Head of caudate nucleus (tissue), 42 donors: ENCODE results near the gene SEMA4D.

ENCODE experiments used
- DNase-seq, 42 donors: peaks; one replicate each; pipeline versions ENCODE4 v3.0.0 to v3.0.0-alpha.2; 2020 to 2021; ENCODE audit warnings: mixed read lengths in 7 of 42
- intact Hi-C: fragments of 100-400 bp; cut with DNase I; formaldehyde crosslinking; loops from one replicate; pipeline ENCODE4 v1.15.0; 2022

Gene SEMA4D

GRCh38 chr9:89361816-89362646 lies 135.9 kb downstream of the SEMA4D start:
- intact Hi-C loops, result no loop called here
- peak in 7 of 42 donors; percentile 8 to 39 (median 11) for DNase-seq

- intact Hi-C loops, result no loop called here
- peak in 8 of 42 donors; percentile 2 to 40 (median 8) for DNase-seq
Observed at GRCh38 chr9:89361031-89361430, 136.9 kb downstream of the SEMA4D start.

- intact Hi-C loops, result no loop called here
- DNase-seq, result peak in 10 of 42 donors; percentile 8 to 51 (median 20)
Observed at GRCh38 chr9:89360465-89360864, 137.4 kb downstream of the SEMA4D start.

- peak in 7 of 42 donors; percentile 6 to 51 (median 13) for DNase-seq
- intact Hi-C loops, result no loop called here
Observed at GRCh38 chr9:89359751-89360261, 138.1 kb downstream of the SEMA4D start.

GRCh38 chr9:89358985-89359384 lies 138.9 kb downstream of the SEMA4D start:
- peak in 19 of 42 donors; percentile 14 to 69 (median 42) for DNase-seq

GRCh38 chr9:89358376-89358916 lies 139.5 kb downstream of the SEMA4D start:
- intact Hi-C loops, result no loop called here
- peak in 4 of 42 donors; percentile 2 to 22 (median 22) for DNase-seq

More at GRCh38 chr9:89358985-89359384, 138.9 kb downstream of the SEMA4D start:
- intact Hi-C loops, result no loop called here

GRCh38 chr9:89357331-89358197 lies 140.3 kb downstream of the SEMA4D start:
- peak in 5 of 42 donors; percentile 2 to 40 (median 30) for DNase-seq
- intact Hi-C loops, result no loop called here

GRCh38 chr9:89356782-89357181 lies 141.1 kb downstream of the SEMA4D start:
- peak in 2 of 42 donors; percentile 13 to 32 for DNase-seq
- intact Hi-C loops, result no loop called here

- intact Hi-C loops, result no loop called here
- peak in 1 of 42 donors; percentile 33 for DNase-seq
Observed at GRCh38 chr9:89354471-89354870, 143.4 kb downstream of the SEMA4D start.

- intact Hi-C loops, result no loop called here
- DNase-seq, result peak in 2 of 42 donors; percentile 37 to 45
Observed at GRCh38 chr9:89353989-89354388, 143.9 kb downstream of the SEMA4D start.

- intact Hi-C loops, result no loop called here
- peak in 1 of 42 donors; percentile 29 for DNase-seq
Observed at GRCh38 chr9:89352874-89353649, 144.9 kb downstream of the SEMA4D start.

- intact Hi-C loops, result no loop called here
- peak in 1 of 42 donors; percentile 30 for DNase-seq
Observed at GRCh38 chr9:89352451-89352850, 145.5 kb downstream of the SEMA4D start.

- intact Hi-C loops, result no loop called here
- DNase-seq, result peak in 1 of 42 donors; percentile 20
Observed at GRCh38 chr9:89351584-89352300, 146.2 kb downstream of the SEMA4D start.

GRCh38 chr9:89350988-89351557 lies 146.8 kb downstream of the SEMA4D start:
- intact Hi-C loops, result no loop called here
- DNase-seq, result no peak

GRCh38 chr9:89349607-89350006 lies 148.3 kb downstream of the SEMA4D start:
- intact Hi-C loops, result no loop called here
- no peak for DNase-seq

GRCh38 chr9:89347651-89348050 lies 150.3 kb downstream of the SEMA4D start:
- intact Hi-C loops, result no loop called here

GRCh38 chr9:89346696-89347095 lies 151.2 kb downstream of the SEMA4D start:
- no peak for DNase-seq
- intact Hi-C loops, result no loop called here

More at GRCh38 chr9:89347651-89348050, 150.3 kb downstream of the SEMA4D start:
- no peak for DNase-seq
